GM12892 (cell line): Measurements from ENCODE around the gene ADH6.
"Not testable (repeated sequence)": the region's sequence is repeated elsewhere in the genome, so short reads cannot be mapped to it uniquely, and the experiment has no call there.

Source experiments
- DNase-seq: peaks from one replicate; pipeline ENCODE4 v3.0.0; 2011; ENCODE audit not compliant: insufficient read length
- FAIRE-seq: peaks from 2 replicates; lab custom pipeline; 2011; peaks lifted over from hg19 to GRCh38; lab: Jason Lieb, UNC
- POLR2A ChIP-seq: IDR thresholded peaks from 2 replicates; pipeline ENCODE4 v1.6.1; 2011; ENCODE audit warnings: low read depth, low read length, control low read depth
- POLR2AphosphoS5 ChIP-seq: IDR thresholded peaks from 2 replicates; pipeline ENCODE4 v1.6.1; 2011; ENCODE audit warnings: low read depth, low read length, control low read depth
- TAF1 ChIP-seq: IDR thresholded peaks from 2 replicates; pipeline ENCODE4 v1.6.1; 2011; ENCODE audit warnings: low read depth, mild to moderate bottlenecking, control low read depth, low read length, borderline replicate concordance

The ADH6 gene

GRCh38 chr4:99209671-99210070 lies 9.4 kb downstream of the ADH6 start:
- TF ChIP-seq POLR2AphosphoS5 (no peak), TAF1 (no peak), POLR2A (no peak)
- DNase-seq (no peak), FAIRE-seq (no peak)

- no peak for TF ChIP-seq POLR2AphosphoS5
- no peak for TF ChIP-seq POLR2A
- TF ChIP-seq TAF1, result no peak
- FAIRE-seq (no peak), DNase-seq (no peak)
Measured at GRCh38 chr4:99208719-99209075, 10.3 kb downstream of the ADH6 start.

GRCh38 chr4:99207911-99208718 lies 10.9 kb downstream of the ADH6 start:
- no peak for FAIRE-seq
- no peak for TF ChIP-seq POLR2AphosphoS5
- TF ChIP-seq TAF1, result no peak
- no peak for TF ChIP-seq POLR2A
- DNase-seq, result no peak

- no peak for TF ChIP-seq POLR2AphosphoS5
- TF ChIP-seq POLR2A, result no peak
- no peak for TF ChIP-seq TAF1
- no peak for DNase-seq
- FAIRE-seq, result no peak
Measured at GRCh38 chr4:99207069-99207743, 11.8 kb downstream of the ADH6 start.

GRCh38 chr4:99205153-99205979 lies 13.7 kb downstream of the ADH6 start:
- FAIRE-seq (no peak), DNase-seq (no peak)
- TF ChIP-seq POLR2AphosphoS5 (no peak), TAF1 (no peak), POLR2A (no peak)

- no peak for DNase-seq
- FAIRE-seq, result no peak
Measured at GRCh38 chr4:99202536-99202935, 16.5 kb downstream of the ADH6 start.

GRCh38 chr4:99202094-99202493 lies 17.0 kb downstream of the ADH6 start:
- DNase-seq (no peak), FAIRE-seq (no peak)
- TF ChIP-seq TAF1 (no peak), POLR2AphosphoS5 (no peak), POLR2A (no peak)

More at GRCh38 chr4:99202536-99202935, 16.5 kb downstream of the ADH6 start:
- TF ChIP-seq POLR2A (no peak), POLR2AphosphoS5 (no peak), TAF1 (no peak)

GRCh38 chr4:99201690-99202089 lies 17.4 kb downstream of the ADH6 start:
- DNase-seq (no peak), FAIRE-seq (no peak)
- TF ChIP-seq POLR2A (no peak), POLR2AphosphoS5 (no peak), TAF1 (no peak)

GRCh38 chr4:99200138-99200537 lies 18.9 kb downstream of the ADH6 start:
- TF ChIP-seq POLR2AphosphoS5 (no peak), TAF1 (no peak), POLR2A (no peak)
- no peak for DNase-seq
- FAIRE-seq, result no peak

GRCh38 chr4:99190336-99190735 lies 28.7 kb downstream of the ADH6 start:
- FAIRE-seq, result no peak
- TF ChIP-seq TAF1 (no peak), POLR2AphosphoS5 (no peak), POLR2A (no peak)
- DNase-seq, result no peak

GRCh38 chr4:99189900-99190299 lies 29.1 kb downstream of the ADH6 start:
- FAIRE-seq, result not testable (repeated sequence)

GRCh38 chr4:99186029-99186428 lies 33.0 kb downstream of the ADH6 start:
- no peak for FAIRE-seq
- no peak for TF ChIP-seq TAF1
- TF ChIP-seq POLR2A, result no peak
- TF ChIP-seq POLR2AphosphoS5, result no peak
- DNase-seq, result no peak

More at GRCh38 chr4:99189900-99190299, 29.1 kb downstream of the ADH6 start:
- not testable (repeated sequence) for DNase-seq
